Endothelial cell of umbilical vein (primary cell): Measurements from ENCODE around the gene SHC1. TPM values are rescaled to one million over a fixed set of nuclear protein-coding genes. Genes with fewer than 3 reads are reported as not detected.
A peak's percentile ranks its signal among the peaks of the same experiment; 100 is the strongest.

Experiments
- BruUV-seq: library from RNA; stranded (reverse); fragments of 400-500 nt; replicated peaks from 2 replicates; lab custom pipeline; 2021; lab: Mats Ljungman, UMichigan
- CTCF ChIA-PET: fragments of 300-600, 350-600 bp; sonication (Branson Sonifier 250); formaldehyde crosslinking; loops from one replicate; lab custom pipeline; 2021; ENCODE audit warnings: antibody characterized with exemption, inconsistent platforms; lab: Charles Lee
- POLR2A ChIA-PET: fragments of 300-600, 350-600 bp; sonication (Branson Sonifier 250); formaldehyde crosslinking; loops from one replicate; lab custom pipeline; 2021; ENCODE audit warnings: antibody characterized with exemption, inconsistent platforms; lab: Charles Lee
- DNase-seq: peaks from one replicate; pipeline ENCODE4 v3.0.0-alpha.2; 2011; ENCODE audit warnings: low read depth, low spot score
- FAIRE-seq: peaks from 2 replicates; lab custom pipeline; 2011; peaks lifted over from hg19 to GRCh38; lab: Jason Lieb, UNC
- H2AFZ ChIP-seq: 2 replicates; pipeline ENCODE4 v1.6.0; 2012; ENCODE audit warnings: low read depth, low read length, control low read depth, inconsistent platforms
- H3K27ac ChIP-seq: 2 replicates; pipeline ENCODE4 v1.5.1; 2011; ENCODE audit warnings: low read depth, mild to moderate bottlenecking, control low read depth, low read length, moderate library complexity; ENCODE audit not compliant: insufficient read depth
- H3K27me3 ChIP-seq, 2 experiments: 2 replicates each; pipeline versions ENCODE4 v1.6.0 to v1.6.1; 2011; ENCODE audit warnings: low read length in 2 of 2, mixed read lengths in 1 of 2; ENCODE audit not compliant: control insufficient read depth in 2 of 2, insufficient read depth in 2 of 2
- H3K36me3 ChIP-seq, 2 experiments: 2 replicates in 1 of 2; 3 replicates in 1 of 2; pipeline ENCODE4 v1.5.1; 2011; ENCODE audit warnings: low read length in 2 of 2, mild to moderate bottlenecking in 1 of 2, moderate library complexity in 1 of 2; ENCODE audit not compliant: control insufficient read depth in 2 of 2, insufficient read depth in 2 of 2; ENCODE audit errors: extremely low read depth in 1 of 2
- H3K4me1 ChIP-seq: 3 replicates; pipeline ENCODE4 v1.5.1; 2011; ENCODE audit warnings: mild to moderate bottlenecking, low read length; ENCODE audit not compliant: control insufficient read depth, insufficient read depth; ENCODE audit errors: extremely low read depth
- H3K4me2 ChIP-seq: 2 replicates; pipeline ENCODE4 v1.6.1; 2011; ENCODE audit warnings: low read length, control low read depth, mixed read lengths; ENCODE audit not compliant: insufficient read depth
- H3K4me3 ChIP-seq, 3 experiments: fragments of 200-600 bp in 1 of 3; sonication (generic), shearing (Covaris generic) in 1 of 3; replicated peaks in 1 of 3; 2 replicates each; pipeline ENCODE4 v1.5.1; 2011 to 2016; ENCODE audit warnings: control low read depth in 3 of 3, low read length in 3 of 3, mild to moderate bottlenecking in 2 of 3, inconsistent platforms in 1 of 3, low read depth in 1 of 3, moderate library complexity in 1 of 3; ENCODE audit not compliant: insufficient read depth in 1 of 3
- H3K79me2 ChIP-seq: 2 replicates; pipeline ENCODE4 v1.6.0; 2012; ENCODE audit warnings: low read length, inconsistent platforms; ENCODE audit not compliant: control insufficient read depth, insufficient read depth
- H3K9ac ChIP-seq: replicated peaks from 2 replicates; pipeline ENCODE3; 2011; ENCODE audit warnings: low read length, control low read depth; ENCODE audit not compliant: insufficient read depth; ENCODE audit errors: extremely low read depth
- H3K9me1 ChIP-seq: replicated peaks from 3 replicates; pipeline ENCODE4 v1.6.0; 2011; ENCODE audit warnings: mild to moderate bottlenecking, low read length; ENCODE audit not compliant: control insufficient read depth, insufficient read depth; ENCODE audit errors: extremely low read depth
- H3K9me3 ChIP-seq: replicated peaks from 2 replicates; pipeline ENCODE4 v1.5.1; 2012; ENCODE audit warnings: low read length, inconsistent platforms; ENCODE audit not compliant: control insufficient read depth, insufficient read depth
- H4K20me1 ChIP-seq: replicated peaks from 2 replicates; pipeline ENCODE3; 2011; ENCODE audit warnings: mild to moderate bottlenecking, low read length; ENCODE audit not compliant: control insufficient read depth, insufficient read depth; ENCODE audit errors: extremely low read depth
- CTCF ChIP-seq, 2 donors: IDR thresholded peaks; 1 replicate in 1 of 2; 2 replicates in 1 of 2; pipeline ENCODE4 v1.5.1; 2011; ENCODE audit warnings: low read length in 2 of 2, mild to moderate bottlenecking in 2 of 2, moderate library complexity in 2 of 2, control low read depth in 1 of 2, inconsistent platforms in 1 of 2, low read depth in 1 of 2; ENCODE audit not compliant: insufficient read depth in 1 of 2; ENCODE audit errors: extremely low read depth in 1 of 2
- EZH2 ChIP-seq: IDR thresholded peaks from 2 replicates; pipeline ENCODE4 v1.6.1; 2012; ENCODE audit warnings: borderline replicate concordance, low read depth, mild to moderate bottlenecking, moderate library complexity, low read length, inconsistent platforms; ENCODE audit not compliant: severe bottlenecking
- FOS ChIP-seq: IDR thresholded peaks from 2 replicates; pipeline ENCODE4 v1.6.1; 2011; ENCODE audit warnings: mild to moderate bottlenecking, low read length, moderate library complexity, borderline replicate concordance; ENCODE audit not compliant: insufficient read depth
- GATA2 ChIP-seq: IDR thresholded peaks from 2 replicates; pipeline ENCODE4 v1.7.0; 2011; ENCODE audit warnings: low read depth, mild to moderate bottlenecking, moderate library complexity, mixed read lengths, low read length; ENCODE audit not compliant: insufficient read length, insufficient read depth
- JUN ChIP-seq: IDR thresholded peaks from 2 replicates; pipeline ENCODE4 v1.6.1; 2011; ENCODE audit warnings: borderline replicate concordance, low read depth; ENCODE audit not compliant: insufficient read length, insufficient read depth
- MAX ChIP-seq: IDR thresholded peaks from 2 replicates; pipeline ENCODE4 v1.6.1; 2011; ENCODE audit not compliant: insufficient read depth, insufficient read length
- MYC ChIP-seq: IDR thresholded peaks from one replicate; pipeline ENCODE4 v1.6.1; 2011; ENCODE audit warnings: mild to moderate bottlenecking, low read depth, low read length
- POLR2A ChIP-seq: IDR thresholded peaks from 2 replicates; pipeline ENCODE4 v1.6.1; 2012; ENCODE audit warnings: low read depth, mild to moderate bottlenecking, control low read depth, low read length
- POLR2AphosphoS5 ChIP-seq: IDR thresholded peaks from 2 replicates; pipeline ENCODE4 v1.6.1; 2012; ENCODE audit warnings: low read depth, mild to moderate bottlenecking, control low read depth, low read length, moderate library complexity; ENCODE audit not compliant: insufficient read depth
- dilution Hi-C: fragments of 300-500 bp; cut with MboI; formaldehyde crosslinking; loops from one replicate; pipeline ENCODE4 v1.15.0; 2019; ENCODE audit warnings: low sequenced_read_pairs; ENCODE audit not compliant: extremely low pct_ligation_motif_present
- intact Hi-C: fragments of 100-400 bp; cut with micrococcal nuclease; formaldehyde crosslinking; loops from one replicate; pipeline ENCODE4 v1.10.0; 2022
- polyA plus RNA-seq, 4 experiments: library from polyadenylated mRNA; depleted of rRNA in 3 of 4; stranded (reverse) in 3 of 4; unstranded in 1 of 4; fragments of >200 nt; gene quantifications; 2 replicates each; pipeline versions ENCODE4 v1.2.1 to v1.2.3, GENCODE V29; 2011 to 2012; ENCODE audit warnings: missing spikeins in 1 of 4
- total RNA-seq: library from RNA; stranded (reverse); gene quantifications from 2 replicates; pipeline ENCODE4 v1.2.3, GENCODE V29; 2021

The SHC1 gene
- total and polyA plus RNA-seq, 2 donors (not counting 3 experiments of a cell fraction or from before 2014, with no cell fraction given): 316 to 324 TPM

GRCh38 chr1:154968731-154969130 is 1.8 kb downstream of the SHC1 start:
- Histone ChIP-seq H3K36me3 (peaks cover 19 to 31% of the 10 kb centered on the region in 2 experiments), H3K4me1 (peaks cover 66% of the 10 kb centered on the region), H3K9me1 (no peaks in the 10 kb centered on the region), H4K20me1 (no peaks in the 10 kb centered on the region), H3K79me2 (peaks cover 58% of the 10 kb centered on the region), H3K4me2 (peak overlapping the region; percentile 80), H3K27me3 (no peaks in the 10 kb centered on the region), H3K27ac (peak overlapping the region; percentile 99), H3K4me3 (peak overlapping the region; percentile 64 to 78 (median 70)), H3K9me3 (no peaks in the 10 kb centered on the region), H2AFZ (no peak overlapping the region), H3K9ac (peak overlapping the region; percentile 57)
- no peak for DNase-seq
- ChIA-PET POLR2A (no interaction called here), CTCF (interaction anchor here (1.9 to 3.8 kb wide), 3 partner anchors 7 to 82 kb away, joined by 6 to 26 read pairs (median 17); partner anchors contain the start of genes ADAM15 and PYGO2)
- FAIRE-seq: no peak
- intact Hi-C loops: no loop called here
- TF ChIP-seq CTCF (IDR thresholded peaks at IDR 0.05; ENCODE audit: extremely low read depth in 1 of 2, insufficient read depth in 1 of 2, low read depth in 1 of 2, low read length in 2 of 2): no peak
- no peak for TF ChIP-seq JUN
- no peak for TF ChIP-seq MAX
- TF ChIP-seq FOS: no peak
- no peak for TF ChIP-seq EZH2
- TF ChIP-seq POLR2A: no peak
- TF ChIP-seq MYC: no peak
- TF ChIP-seq GATA2: no peak
- TF ChIP-seq POLR2AphosphoS5: no peak
- no TSS peak for BruUV-seq
- dilution Hi-C loops: no loop called here
